ENCODE data around the gene LIME1. TPM values are rescaled to one million over a fixed set of nuclear protein-coding genes. Genes with fewer than 3 reads are reported as not detected.
"Not testable (repeated sequence)": the region's sequence is repeated elsewhere in the genome, so short reads cannot be mapped to it uniquely, and the experiment has no call there.

LIME1 gene
- polyA plus RNA-seq, 3 donors from 2014 or later: 177 to 227 (median 180) TPM

DNA sequence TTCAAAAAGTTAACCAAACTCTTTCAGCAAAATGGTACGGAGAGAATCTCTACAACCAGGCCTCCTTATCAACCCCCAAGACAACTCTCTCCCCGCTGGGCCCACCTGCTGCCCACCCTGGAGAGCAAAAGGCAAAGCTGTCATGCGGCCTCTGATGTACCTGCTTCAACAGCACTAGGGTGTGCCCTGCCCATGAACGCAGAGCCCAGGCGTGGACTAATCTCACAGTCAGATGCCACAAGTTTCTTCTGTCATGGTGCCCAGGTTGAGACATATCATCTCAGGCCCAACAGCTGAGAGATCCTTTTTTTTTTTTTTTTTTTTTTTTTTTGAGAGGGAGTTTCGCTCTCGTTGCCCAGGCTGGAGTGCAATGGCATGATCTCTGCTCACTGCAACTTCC is 29.4 kb downstream of the LIME1 start:
- Mint-ChIP-seq H3K27ac (no peak overlapping the region), H3K4me1 (no peaks in the 10 kb centered on the region), H3K4me3 (no peak overlapping the region), H3K9me3 (no peaks in the 10 kb centered on the region), H3K36me3 (no peaks in the 10 kb centered on the region), H3K27me3 (ENCODE audit: low read depth in 3 of 3) (peaks cover 0 to under 1% (median 0%) of the 10 kb centered on the region in 3 donors)
- no peak for DNase-seq

DNA sequence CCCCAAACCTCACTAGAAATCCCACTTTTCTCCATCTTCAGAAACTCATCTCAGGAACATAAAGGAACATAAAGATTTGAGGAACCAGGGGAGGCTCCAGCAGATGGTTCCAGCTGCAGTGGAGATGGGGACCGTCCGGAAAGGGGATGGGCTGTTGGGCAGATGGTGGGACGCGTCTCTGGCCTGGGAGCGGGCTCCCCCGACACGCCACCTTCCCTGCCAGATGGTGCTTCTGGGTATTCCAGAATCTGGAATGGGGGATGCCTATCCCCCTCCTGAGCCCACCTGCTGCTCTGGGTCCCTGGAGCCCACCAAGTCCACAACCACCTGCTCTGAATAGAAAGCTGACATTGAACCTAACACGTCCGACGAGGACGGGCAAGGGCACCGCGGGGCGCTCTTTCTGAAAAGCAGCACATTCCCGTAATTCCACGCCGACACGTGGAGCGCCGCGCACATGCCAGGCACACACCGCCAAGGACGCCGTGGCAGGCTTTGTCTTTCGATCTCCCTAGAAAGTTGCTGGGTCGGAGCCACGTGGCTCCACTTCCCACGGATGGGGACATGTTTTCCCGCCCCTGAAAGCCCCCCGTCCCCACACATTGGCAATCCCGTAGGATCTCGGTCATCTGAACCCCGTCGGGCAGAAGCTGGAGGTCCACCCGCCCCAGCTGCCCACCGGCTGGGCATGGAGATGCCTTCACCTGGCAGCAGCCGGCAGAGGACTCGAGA is 30.4 kb downstream of the LIME1 start:
- Mint-ChIP-seq H3K27ac (no peak overlapping the region), H3K36me3 (no peaks in the 10 kb centered on the region), H3K27me3 (ENCODE audit: low read depth in 3 of 3) (no peaks in the 10 kb centered on the region), H3K4me3 (no peak overlapping the region), H3K4me1 (no peaks in the 10 kb centered on the region), H3K9me3 (no peaks in the 10 kb centered on the region)
- DNase-seq: no peak

DNA sequence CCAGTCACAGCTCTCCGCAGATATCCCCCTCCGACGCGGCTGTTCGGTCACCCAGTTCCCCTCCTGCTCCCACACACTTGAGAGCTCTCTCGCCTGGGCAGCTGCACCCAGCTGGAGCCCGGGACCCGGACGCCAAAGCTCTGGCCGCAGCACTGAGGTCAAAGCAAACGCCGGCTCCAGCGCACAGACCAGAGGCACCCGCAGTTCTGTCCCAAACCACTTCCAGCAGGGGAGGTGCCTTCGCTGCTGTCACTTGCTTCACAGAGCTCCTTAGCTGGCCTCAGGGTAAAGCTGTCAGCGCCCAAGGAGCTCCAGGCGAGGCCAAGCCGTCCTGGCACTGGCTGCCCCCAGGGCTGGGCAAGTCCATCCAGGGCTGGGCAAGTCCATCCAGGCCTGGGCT is 31.0 kb downstream of the LIME1 start:
- no peak for DNase-seq
- H3K36me3 Mint-ChIP-seq: no peaks in the 10 kb centered on the region
- H3K27me3 Mint-ChIP-seq (ENCODE audit: low read depth in 3 of 3): no peaks in the 10 kb centered on the region
- no peaks in the 10 kb centered on the region for H3K4me1 Mint-ChIP-seq
- H3K27ac Mint-ChIP-seq: no peak overlapping the region
- no peaks in the 10 kb centered on the region for H3K9me3 Mint-ChIP-seq
- no peak overlapping the region for H3K4me3 Mint-ChIP-seq

DNA sequence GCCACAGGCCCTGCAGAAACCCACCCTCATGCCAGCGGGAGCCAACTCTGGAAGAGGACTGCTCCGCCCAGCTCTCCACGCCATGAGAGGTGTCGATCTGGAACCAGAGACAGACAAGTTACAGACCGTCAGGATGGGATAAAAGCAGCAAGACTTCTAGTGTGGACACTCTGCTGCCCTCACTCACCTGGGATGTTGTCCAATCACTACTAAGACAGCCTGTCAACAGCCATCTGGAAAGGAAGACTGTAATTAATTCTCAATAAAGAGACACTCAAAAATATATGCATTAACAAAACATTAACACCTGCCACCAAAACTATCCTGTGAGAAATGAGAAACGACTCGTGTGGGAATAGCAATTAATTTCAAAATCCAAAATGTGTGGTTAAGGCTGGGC is 31.4 kb downstream of the LIME1 start:
- Mint-ChIP-seq H3K27ac (no peak overlapping the region), H3K36me3 (no peaks in the 10 kb centered on the region), H3K27me3 (ENCODE audit: low read depth in 3 of 3) (no peaks in the 10 kb centered on the region), H3K4me3 (no peak overlapping the region), H3K4me1 (no peaks in the 10 kb centered on the region), H3K9me3 (no peaks in the 10 kb centered on the region)
- DNase-seq: no peak

DNA sequence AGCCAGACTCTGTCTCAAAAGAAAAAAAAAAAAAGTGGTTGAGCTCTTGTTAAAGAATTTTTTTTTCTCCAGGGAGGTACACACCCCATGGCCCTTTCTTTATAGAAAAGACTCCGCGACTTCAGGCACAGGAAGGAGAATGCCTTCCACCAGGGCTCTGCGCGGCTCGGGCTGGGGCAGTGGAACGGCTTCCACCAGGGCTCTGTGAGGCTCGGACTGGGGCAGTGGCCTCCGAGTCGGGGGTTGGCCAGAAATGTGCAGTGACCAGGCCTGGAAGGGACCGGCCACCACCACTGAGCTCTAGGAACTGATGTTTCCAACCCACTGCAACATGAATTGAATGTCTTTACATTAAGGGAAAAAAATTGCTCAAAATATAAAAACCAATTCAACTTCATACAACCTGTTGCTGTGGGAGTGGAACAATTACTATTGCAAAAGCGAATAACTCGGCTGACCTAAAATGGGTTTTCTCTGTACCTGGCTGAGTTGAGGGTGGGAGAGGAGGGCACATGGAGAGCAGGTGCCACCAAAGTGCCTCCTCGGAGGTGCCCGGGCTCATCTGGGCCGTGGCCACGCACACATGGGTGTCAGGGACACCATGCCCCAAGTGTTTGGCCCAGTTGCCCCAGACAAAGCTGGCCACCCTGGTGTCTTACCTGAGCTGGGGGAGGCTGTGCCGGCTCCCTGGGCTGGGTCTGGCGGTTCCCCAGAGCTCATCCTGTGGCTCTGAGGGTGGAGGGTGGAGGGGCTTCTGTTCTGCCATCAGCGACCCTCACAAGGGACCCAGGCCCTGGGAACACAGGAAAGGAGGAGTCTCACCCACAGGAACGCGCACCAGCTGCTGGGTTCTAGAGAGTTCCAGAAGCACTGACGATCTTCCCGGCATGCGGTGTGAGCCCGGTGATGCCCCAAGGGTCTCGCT is 32.4 kb downstream of the LIME1 start:
- no peak for DNase-seq
- H3K36me3 Mint-ChIP-seq: no peaks in the 10 kb centered on the region
- no peak overlapping the region for H3K27ac Mint-ChIP-seq
- H3K4me3 Mint-ChIP-seq: no peak overlapping the region
- no peaks in the 10 kb centered on the region for H3K27me3 Mint-ChIP-seq (ENCODE audit: low read depth in 3 of 3)
- H3K9me3 Mint-ChIP-seq: no peaks in the 10 kb centered on the region
- no peaks in the 10 kb centered on the region for H3K4me1 Mint-ChIP-seq

DNA sequence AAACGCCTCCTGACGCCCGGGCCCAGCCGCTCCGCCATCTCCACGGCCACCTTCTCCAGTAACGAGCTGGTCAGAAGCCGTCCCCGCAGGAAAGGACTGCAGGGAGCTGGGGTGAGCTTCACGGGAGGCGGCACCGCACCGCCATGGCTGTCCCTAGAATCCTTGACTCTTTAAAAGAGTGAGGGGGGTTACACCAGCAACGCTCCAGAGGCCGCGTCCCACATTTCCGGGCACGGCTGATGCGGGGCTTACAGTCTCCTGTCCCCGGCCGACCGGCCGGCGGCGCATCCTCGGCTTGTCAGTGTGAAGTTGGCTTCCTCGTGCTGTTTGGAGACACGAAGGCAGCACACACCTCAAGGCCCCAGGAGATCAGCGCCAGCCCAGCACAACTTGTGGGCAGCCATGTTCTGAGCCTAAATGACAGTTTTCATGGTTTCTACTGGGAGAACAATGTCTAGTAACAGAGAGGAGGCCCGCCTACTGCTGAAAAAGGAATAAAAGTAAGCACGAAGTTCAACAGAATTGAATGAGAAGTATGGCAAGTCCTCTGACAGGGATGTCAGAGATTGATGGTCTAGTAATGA is 33.5 kb downstream of the LIME1 start:
- Mint-ChIP-seq H3K27me3 (ENCODE audit: low read depth in 3 of 3) (no peaks in the 10 kb centered on the region), H3K9me3 (no peaks in the 10 kb centered on the region), H3K27ac (no peak overlapping the region), H3K4me3 (no peak overlapping the region), H3K4me1 (no peaks in the 10 kb centered on the region), H3K36me3 (no peaks in the 10 kb centered on the region)
- DNase-seq: no peak

DNA sequence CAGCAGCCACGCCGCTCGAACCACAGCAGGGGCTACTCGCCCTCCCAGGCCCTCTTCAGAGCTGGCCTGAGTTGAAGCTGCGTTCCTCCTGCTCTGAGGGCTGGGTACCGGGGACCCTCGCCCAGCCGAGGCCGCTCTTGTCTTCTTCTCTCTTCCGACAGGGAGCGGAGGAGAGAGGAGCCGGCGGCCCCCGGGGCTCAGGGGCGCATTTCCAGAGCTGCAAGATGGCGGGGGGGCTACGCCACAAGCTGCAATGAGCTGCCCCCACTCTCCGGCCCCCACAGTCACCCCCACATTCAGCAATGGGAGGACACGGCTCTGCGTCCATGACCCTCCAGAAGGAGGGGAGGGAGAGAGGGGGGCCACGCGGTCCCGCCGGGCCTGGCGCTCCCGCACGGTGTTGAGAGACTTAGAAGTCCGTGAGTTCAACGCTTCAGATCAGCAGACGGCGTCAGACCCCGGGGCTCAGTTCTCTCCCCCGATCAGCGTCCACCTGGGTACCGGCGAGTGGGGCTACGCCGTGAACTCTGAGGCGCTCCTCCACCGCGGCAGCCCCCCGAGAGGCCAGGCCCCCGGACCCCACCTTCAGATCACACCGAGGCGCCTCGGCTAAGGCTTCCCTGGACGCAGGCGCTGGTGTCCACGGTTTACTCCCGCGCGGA is 34.7 kb downstream of the LIME1 start:
- no peaks in the 10 kb centered on the region for H3K27me3 Mint-ChIP-seq (ENCODE audit: low read depth in 3 of 3)
- H3K4me1 Mint-ChIP-seq: no peaks in the 10 kb centered on the region
- H3K27ac Mint-ChIP-seq: no peak overlapping the region
- H3K9me3 Mint-ChIP-seq: no peaks in the 10 kb centered on the region
- no peaks in the 10 kb centered on the region for H3K36me3 Mint-ChIP-seq
- no peak overlapping the region for H3K4me3 Mint-ChIP-seq
- no peak for DNase-seq

DNA sequence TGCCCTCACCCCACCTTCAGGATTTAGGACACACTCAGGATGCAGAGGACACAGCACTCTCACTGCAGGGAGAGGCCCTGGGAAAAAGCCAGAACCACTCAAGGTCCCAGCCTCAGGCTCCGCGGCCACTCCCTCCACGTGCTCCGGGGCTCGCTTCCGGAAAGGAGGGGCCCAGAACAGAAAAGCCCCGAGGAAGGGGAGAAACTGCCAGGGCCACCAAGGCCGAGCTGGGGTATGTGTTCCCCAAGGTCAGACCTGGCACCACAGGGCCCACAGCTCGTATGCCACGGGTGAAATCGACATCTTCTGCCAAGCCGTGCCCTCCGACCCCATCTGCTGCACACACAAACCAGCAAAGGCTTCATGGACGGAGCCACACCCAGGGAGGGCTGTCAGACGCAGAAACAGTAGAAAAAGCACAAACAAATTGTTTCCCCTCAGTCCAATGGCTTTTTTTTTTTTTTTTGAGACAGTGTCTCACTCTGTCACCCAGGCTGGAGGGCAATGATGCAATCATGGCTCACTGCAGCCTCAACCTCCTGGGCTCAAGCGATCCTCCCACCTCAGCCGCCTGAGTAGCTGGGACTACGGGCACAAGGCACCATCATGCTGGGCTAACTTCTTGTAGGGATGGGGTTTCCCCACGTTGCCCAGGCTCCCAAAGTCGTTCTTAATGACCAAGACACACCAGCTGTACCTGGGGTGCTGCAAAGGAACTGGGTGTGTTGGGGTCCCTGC is 36.5 kb downstream of the LIME1 start:
- Mint-ChIP-seq H3K4me1 (no peaks in the 10 kb centered on the region), H3K36me3 (no peaks in the 10 kb centered on the region), H3K27me3 (ENCODE audit: low read depth in 3 of 3) (no peaks in the 10 kb centered on the region), H3K4me3 (no peak overlapping the region), H3K9me3 (no peaks in the 10 kb centered on the region), H3K27ac (no peak overlapping the region)
- DNase-seq: no peak

DNA sequence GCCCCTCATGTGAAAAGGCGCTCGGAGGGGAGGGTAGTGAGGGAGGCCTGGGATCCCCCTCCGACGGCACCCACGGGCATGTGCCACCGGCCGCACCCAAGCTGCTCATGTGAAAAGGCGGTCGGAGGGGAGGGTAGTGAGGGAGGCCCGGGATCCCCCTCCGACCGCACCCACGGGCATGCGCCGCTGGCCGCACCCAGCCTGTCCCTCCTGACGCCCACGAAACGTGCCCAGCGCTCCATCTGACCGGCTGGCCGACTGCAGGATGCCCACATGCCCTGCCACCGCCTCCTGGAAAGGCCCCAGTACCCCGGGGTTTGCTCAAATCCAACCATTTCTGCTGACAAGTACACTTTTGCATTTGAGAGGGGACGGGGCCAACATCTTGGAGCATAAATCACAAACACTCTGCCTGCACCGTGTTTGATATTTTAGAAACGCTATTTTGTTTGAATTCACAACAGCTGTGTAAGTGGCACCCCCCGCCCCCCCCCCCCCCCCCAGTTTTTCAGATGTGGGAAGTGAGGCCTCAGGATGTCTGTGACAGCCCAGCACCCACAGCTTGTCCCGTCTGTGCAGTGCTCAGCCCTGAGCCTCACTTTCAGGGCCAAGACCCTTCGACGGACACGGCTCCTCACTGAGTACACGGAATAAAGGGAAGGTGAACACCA is 37.2 kb downstream of the LIME1 start:
- Mint-ChIP-seq H3K36me3 (no peaks in the 10 kb centered on the region), H3K27me3 (ENCODE audit: low read depth in 3 of 3) (no peaks in the 10 kb centered on the region), H3K4me1 (no peaks in the 10 kb centered on the region), H3K4me3 (no peak overlapping the region), H3K9me3 (no peaks in the 10 kb centered on the region), H3K27ac (no peak overlapping the region)
- no peak for DNase-seq

DNA sequence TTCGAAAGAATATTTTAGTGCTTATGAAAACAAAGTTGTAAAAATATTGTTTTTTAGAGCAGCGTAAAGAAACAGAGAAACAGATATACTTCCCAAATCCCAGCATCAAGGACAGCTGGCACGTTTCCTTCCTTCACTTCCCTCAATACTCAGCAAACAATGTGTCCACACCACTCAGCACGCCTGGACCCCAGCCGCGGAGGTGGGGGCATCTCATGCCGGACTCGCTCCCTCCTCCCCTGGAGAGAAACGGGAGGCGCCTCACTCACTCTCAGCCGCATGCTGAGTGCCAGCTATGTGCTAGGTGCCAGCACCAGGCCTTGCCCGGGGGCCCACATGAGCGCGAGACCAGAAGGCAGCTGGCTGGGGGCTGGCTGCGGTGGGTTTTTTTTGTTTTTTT is 37.8 kb downstream of the LIME1 start:
- H3K4me1 Mint-ChIP-seq: no peaks in the 10 kb centered on the region
- H3K9me3 Mint-ChIP-seq: no peaks in the 10 kb centered on the region
- H3K36me3 Mint-ChIP-seq: no peaks in the 10 kb centered on the region
- no peak overlapping the region for H3K27ac Mint-ChIP-seq
- H3K27me3 Mint-ChIP-seq (ENCODE audit: low read depth in 3 of 3): no peaks in the 10 kb centered on the region
- H3K4me3 Mint-ChIP-seq: no peak overlapping the region
- DNase-seq: no peak

DNA sequence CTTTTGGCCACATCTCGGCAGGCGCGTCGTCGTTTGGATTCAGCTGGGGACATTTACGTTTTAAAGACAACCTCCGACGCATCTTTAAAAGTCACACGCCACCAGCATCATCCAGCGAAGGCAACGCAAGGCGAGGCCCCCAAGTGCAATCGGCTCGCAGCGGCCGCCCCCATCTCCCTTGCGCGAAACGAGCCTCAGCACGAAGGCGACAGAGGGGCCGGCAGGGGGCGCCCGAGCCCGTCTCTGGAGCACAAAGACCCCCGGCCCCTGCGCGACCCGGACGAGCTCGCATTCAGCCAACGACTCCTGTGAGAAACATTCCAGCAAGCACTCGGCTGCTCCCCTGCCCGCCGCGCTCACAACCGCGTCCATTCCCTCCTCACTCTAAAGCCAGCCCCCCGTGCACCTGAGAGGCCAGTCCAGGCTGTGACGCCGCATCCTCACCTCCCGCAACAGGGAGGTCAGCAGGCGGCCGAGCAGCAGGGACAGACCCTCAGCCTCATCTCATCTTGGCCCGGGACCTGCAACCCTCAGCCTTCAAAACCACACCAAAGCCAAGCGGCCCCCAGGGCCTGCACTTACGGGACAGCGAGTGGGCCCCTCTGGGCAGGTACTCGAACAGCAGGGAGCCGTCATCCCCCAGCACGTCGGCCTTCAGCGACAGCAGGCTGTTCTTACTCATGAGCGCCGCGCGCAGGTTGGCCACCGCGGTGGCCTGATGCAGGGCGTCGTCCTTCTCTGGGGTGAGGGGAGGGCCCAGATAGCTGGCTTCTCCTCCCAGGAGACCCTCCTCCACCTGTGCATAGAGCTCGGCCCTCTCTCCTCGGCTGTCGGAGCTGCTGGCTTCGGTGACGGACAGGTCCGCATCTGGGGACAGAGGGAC is 38.9 kb downstream of the LIME1 start:
- Mint-ChIP-seq H3K36me3 (no peaks in the 10 kb centered on the region), H3K4me1 (no peaks in the 10 kb centered on the region), H3K27me3 (ENCODE audit: low read depth in 3 of 3) (no peaks in the 10 kb centered on the region), H3K4me3 (peak overlapping the region in 1 of 5 donors; percentile 30), H3K9me3 (no peaks in the 10 kb centered on the region), H3K27ac (no peak overlapping the region)
- DNase-seq: peak in 2 of 3 donors; percentile 18 to 31

DNA sequence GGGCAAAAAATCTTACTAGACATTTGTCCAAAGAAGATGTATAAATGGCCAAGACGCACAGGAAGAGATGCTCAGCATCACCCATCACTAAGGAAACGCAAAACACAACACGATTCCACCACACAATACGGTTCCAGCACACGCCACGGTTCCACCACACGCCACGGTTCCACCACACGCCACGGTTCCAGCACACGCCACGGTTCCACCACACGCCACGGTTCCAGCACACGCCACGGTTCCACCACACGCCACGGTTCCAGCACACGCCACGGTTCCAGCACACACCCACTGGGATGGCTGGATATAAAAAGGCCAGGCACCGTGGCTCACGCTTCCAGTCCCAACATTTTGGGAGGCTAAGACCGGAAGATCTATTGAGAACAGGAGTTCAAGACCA is 40.4 kb downstream of the LIME1 start:
- not testable (repeated sequence) for H3K9me3 Mint-ChIP-seq; H3K36me3 Mint-ChIP-seq; H3K27ac Mint-ChIP-seq; H3K4me1 Mint-ChIP-seq; H3K4me3 Mint-ChIP-seq; DNase-seq; H3K27me3 Mint-ChIP-seq (ENCODE audit: low read depth in 3 of 3)
